DMS 273 (cell line): Measurements from ENCODE around the gene NPHS1.
"Not testable (repeated sequence)": the region's sequence is repeated elsewhere in the genome, so short reads cannot be mapped to it uniquely, and the experiment has no call there.

Experiments used
- DNase-seq: peaks from one replicate; lab custom pipeline; 2025; ENCODE audit not compliant: unreplicated experiment; lab: John Stamatoyannopoulos, UW

The NPHS1 gene

GRCh38 chr19:35848919-35849505 is 3.3 kb downstream of the NPHS1 start:
- no peak for DNase-seq

GRCh38 chr19:35848486-35848885 is 3.8 kb downstream of the NPHS1 start:
- DNase-seq = no peak

- no peak for DNase-seq
These were observed 4.4 kb downstream of the NPHS1 start for GRCh38 chr19:35847911-35848310.

GRCh38 chr19:35846038-35846668 is 6.2 kb downstream of the NPHS1 start:
- DNase-seq = peak; percentile 57

GRCh38 chr19:35845215-35846037 is 6.9 kb downstream of the NPHS1 start:
- peak; percentile 72 for DNase-seq

- DNase-seq = no peak
These were observed 7.7 kb downstream of the NPHS1 start for GRCh38 chr19:35844482-35845214.

- peak; percentile 45 for DNase-seq
These were observed 8.4 kb downstream of the NPHS1 start for GRCh38 chr19:35843676-35844481.

GRCh38 chr19:35842666-35843272 is 9.5 kb downstream of the NPHS1 start:
- no peak for DNase-seq

- no peak for DNase-seq
These were observed 10.2 kb downstream of the NPHS1 start for GRCh38 chr19:35841961-35842595.

- not testable (repeated sequence) for DNase-seq
These were observed 16.2 kb downstream of the NPHS1 start for GRCh38 chr19:35836096-35836495.

GRCh38 chr19:35833972-35834371 is 18.3 kb downstream of the NPHS1 start:
- no peak for DNase-seq

GRCh38 chr19:35832054-35832453 is 20.2 kb downstream of the NPHS1 start:
- no peak for DNase-seq

- no peak for DNase-seq
These were observed 21.3 kb downstream of the NPHS1 start for GRCh38 chr19:35830986-35831385.

- DNase-seq = peak; percentile 51
These were observed 23.5 kb downstream of the NPHS1 start for GRCh38 chr19:35828692-35829301.

GRCh38 chr19:35824150-35824549 is 28.2 kb downstream of the NPHS1 start:
- no peak for DNase-seq

GRCh38 chr19:35822579-35822978 is 29.7 kb downstream of the NPHS1 start:
- DNase-seq = no peak

GRCh38 chr19:35818445-35818844 is 33.9 kb downstream of the NPHS1 start:
- no peak for DNase-seq

GRCh38 chr19:35816846-35817245 is 35.5 kb downstream of the NPHS1 start:
- DNase-seq = no peak

- no peak for DNase-seq
These were observed 36.0 kb downstream of the NPHS1 start for GRCh38 chr19:35816262-35816661.
